RWPE1 (cell line): ENCODE results near the gene DNAJB1.
"Not testable (repeated sequence)": the region's sequence is repeated elsewhere in the genome, so short reads cannot be mapped to it uniquely, and the experiment has no call there.

Source experiments
- CTCF ChIA-PET: fragments of 350-600 bp; sonication (Branson Sonifier 250); formaldehyde crosslinking; extraction: SDS; loops from one replicate; lab custom pipeline; 2021; lab: Yijun Ruan, JAX
- POLR2A ChIA-PET: fragments of 400-600 bp; formaldehyde crosslinking; extraction: SDS; loops from one replicate; lab custom pipeline; 2020; ENCODE audit warnings: antibody characterized with exemption; ENCODE audit not compliant: low non-redundant PET; lab: Yijun Ruan, JAX
- DNase-seq: peaks from one replicate; pipeline ENCODE4 v3.0.0; 2012; ENCODE audit warnings: low spot score
- H3K27ac ChIP-seq: fragments of 450-650 bp; 2 replicates; pipeline ENCODE4 v1.5.1; 2017
- TF ChIP-seq, protein P1 (sequence below): fragments of 450-650 bp; conservative IDR thresholded peaks from 2 replicates; pipeline ENCODE4 v1.5.1; 2017; ENCODE audit warnings: low read depth, mild to moderate bottlenecking

DNAJB1 gene

DNA sequence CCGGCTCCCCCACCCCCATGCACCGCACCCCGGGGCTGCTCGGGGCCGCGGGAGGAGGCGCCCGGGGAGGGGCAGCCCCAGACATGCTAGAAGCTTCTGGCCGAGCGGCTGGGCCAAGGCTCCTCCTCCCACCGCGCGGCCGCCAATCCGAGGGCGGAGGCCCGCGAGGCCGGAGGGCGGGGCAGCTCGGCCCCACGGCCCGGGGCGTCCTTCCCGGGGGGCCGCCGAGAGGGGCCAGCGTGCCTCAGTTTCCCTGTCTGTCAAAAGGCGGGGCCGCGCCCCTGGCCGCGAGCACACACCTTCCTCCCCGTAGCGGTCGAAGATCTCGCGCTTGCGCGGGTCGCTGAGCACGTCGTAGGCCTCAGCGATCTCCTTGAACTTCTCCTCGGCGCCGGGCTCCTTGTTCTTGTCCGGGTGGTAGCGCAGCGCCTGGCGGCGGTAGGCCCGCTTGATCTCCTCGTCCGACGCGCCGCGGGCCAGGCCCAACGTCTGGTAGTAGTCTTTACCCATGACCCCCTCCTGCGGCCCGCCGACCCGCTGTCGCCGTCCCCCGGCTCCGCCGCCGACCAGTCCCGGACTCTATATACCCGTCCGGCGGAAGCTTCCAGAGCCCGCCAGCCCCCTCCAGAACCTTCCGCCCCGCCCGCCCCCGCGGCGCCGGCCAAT, at the start of gene DNAJB1:
TSS of gene DNAJB1 (minus strand) at position 558 of the 666 bp plus-strand sequence. CDS start at position 510, 48 bp downstream.
- DNase-seq, result peak; percentile 83
- CTCF ChIA-PET, result interaction anchor here (0.9 to 1.9 kb wide), 4 partner anchors 13 to 39 kb away, joined by 3 to 7 read pairs (median 4); no protein-coding TSS in a partner anchor

DNA sequence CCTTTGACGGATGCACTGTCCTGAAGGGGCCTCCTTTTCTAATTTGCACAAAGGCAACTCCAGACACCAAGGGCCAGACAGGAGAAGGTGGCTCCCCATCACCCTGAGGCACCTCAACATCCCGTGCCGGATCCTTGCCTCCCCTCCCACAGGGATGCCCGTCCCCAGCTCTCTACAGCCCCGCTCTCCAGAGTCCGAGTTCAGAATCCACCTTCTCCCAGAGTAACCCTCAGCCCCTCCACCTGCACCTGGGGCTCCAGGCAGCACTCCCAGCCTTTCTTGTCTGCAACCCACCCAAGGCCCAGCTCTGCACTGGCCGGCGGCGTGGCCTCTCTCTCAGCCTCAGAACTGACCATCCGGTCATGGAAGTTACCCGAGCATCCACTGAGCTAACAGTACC, 48.9 kb upstream of the DNAJB1 start:
- peak overlapping the region; percentile 100 for H3K27ac ChIP-seq
- ChIA-PET POLR2A (no interaction called here), CTCF (no interaction called here)
- no peak for DNase-seq
- TF ChIP-seq, protein P1, sequence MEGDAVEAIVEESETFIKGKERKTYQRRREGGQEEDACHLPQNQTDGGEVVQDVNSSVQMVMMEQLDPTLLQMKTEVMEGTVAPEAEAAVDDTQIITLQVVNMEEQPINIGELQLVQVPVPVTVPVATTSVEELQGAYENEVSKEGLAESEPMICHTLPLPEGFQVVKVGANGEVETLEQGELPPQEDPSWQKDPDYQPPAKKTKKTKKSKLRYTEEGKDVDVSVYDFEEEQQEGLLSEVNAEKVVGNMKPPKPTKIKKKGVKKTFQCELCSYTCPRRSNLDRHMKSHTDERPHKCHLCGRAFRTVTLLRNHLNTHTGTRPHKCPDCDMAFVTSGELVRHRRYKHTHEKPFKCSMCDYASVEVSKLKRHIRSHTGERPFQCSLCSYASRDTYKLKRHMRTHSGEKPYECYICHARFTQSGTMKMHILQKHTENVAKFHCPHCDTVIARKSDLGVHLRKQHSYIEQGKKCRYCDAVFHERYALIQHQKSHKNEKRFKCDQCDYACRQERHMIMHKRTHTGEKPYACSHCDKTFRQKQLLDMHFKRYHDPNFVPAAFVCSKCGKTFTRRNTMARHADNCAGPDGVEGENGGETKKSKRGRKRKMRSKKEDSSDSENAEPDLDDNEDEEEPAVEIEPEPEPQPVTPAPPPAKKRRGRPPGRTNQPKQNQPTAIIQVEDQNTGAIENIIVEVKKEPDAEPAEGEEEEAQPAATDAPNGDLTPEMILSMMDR, result no peak

More for the DNA sequence above, at the start of gene DNAJB1:
- H3K27ac ChIP-seq, result peak within 1 kb of the TSS; percentile 100
- POLR2A ChIA-PET, result interaction anchor here (0.5 to 2.3 kb wide), 18 partner anchors 8 to 1287 kb away, joined by 3 to 13 read pairs (median 4); partner anchors contain the start of gene GIPC1
- TF ChIP-seq, protein P1, result no peak

DNA sequence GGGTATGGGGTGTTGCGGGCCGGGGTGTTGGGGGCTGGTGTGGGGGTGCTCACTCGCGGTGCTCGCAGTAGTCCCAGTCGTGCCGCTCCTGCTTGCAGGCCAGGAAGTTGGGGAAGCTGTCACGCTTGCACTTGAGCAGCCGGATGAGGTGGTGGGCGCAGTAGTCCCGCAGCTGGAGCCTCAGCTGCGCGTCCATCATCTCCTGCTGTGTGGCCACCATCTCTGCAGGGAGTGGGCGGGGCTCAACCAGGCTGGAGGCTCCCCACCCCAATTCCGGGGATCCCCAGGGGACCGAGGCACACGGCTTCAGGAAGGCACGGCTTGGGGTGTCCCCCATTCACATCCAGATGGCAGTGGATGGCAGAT, 48.5 kb upstream of the DNAJB1 start:
- TF ChIP-seq, protein P1, result no peak
- CTCF ChIA-PET, result no interaction called here
- peak overlapping the region; percentile 100 for H3K27ac ChIP-seq
- no peak for DNase-seq
- POLR2A ChIA-PET, result no interaction called here

DNA sequence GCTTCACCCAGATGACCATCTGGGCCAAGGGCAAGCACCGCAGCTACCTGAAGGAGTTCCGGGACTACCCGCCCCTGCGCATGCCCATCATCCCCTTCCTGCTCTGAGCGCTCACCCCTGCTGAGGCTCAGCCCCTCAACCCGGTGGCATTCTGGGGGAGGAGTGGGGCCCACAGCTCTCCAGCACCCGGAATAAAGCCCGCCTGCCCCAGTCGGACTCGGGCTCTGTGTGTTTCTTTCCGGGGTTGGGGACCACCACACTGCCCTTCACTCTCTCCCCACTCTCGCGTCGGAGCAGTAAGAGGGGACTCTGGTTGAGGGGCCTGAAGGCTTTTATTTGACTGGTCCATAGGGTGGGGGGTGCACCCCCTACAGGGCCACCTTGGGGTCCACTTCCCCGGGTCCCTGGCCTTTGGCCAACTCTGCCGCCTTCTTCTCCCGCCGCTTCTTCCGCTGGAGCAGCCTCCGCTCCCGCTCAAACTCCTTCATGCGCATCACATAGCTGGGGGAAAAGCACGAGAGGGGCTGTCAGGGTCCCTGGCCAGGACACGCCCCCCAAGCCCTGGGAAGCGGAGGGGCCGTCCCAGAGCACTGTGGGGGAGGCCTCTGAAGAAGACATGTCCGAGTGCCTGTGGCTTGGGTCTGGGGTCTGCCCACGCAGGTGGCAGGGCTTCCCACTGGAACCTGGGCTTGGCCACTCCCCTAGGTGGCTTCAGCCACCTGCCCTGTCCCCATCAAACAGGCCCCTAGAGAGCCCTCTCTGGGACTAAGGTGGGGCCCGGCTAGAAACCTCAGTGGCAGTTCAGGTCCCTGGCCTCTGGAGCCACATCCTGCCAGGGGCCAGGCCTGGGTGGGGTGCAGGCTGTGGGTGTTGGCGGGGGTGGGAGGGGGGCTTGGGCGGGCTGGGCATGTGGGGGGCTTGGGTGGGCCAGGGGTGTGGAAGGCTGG, 47.8 kb upstream of the DNAJB1 start:
- TF ChIP-seq, protein P1, result no peak
- ChIA-PET CTCF (no interaction called here), POLR2A (no interaction called here)
- peak overlapping the region; percentile 100 for H3K27ac ChIP-seq
- no peak for DNase-seq

DNA sequence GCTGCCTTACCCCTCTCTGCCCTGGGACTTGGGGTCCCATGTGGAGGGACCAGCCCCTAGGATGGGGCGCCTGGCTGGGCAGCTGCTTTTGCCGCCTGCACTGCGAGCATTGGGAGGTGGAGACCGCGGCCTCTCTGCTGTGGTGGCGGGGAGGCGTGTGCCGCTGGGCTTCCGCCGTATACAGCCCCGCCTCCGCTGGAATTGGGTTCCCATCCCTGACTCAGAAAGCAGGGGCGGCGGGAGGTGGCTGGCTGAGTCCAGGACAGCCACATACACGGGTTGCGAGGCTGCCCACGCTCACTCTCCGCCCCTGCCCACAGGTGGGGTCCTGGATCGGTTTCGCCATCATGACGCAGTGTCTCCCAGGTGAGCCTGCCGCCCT, 47.1 kb upstream of the DNAJB1 start:
- CTCF ChIA-PET, result interaction anchor here (0.7 kb wide), 1 partner anchor 483 kb away, joined by 3 read pairs; no protein-coding TSS in a partner anchor
- DNase-seq, result no peak
- peak overlapping the region; percentile 100 for H3K27ac ChIP-seq
- TF ChIP-seq, protein P1, result no peak
- POLR2A ChIA-PET, result no interaction called here

DNA sequence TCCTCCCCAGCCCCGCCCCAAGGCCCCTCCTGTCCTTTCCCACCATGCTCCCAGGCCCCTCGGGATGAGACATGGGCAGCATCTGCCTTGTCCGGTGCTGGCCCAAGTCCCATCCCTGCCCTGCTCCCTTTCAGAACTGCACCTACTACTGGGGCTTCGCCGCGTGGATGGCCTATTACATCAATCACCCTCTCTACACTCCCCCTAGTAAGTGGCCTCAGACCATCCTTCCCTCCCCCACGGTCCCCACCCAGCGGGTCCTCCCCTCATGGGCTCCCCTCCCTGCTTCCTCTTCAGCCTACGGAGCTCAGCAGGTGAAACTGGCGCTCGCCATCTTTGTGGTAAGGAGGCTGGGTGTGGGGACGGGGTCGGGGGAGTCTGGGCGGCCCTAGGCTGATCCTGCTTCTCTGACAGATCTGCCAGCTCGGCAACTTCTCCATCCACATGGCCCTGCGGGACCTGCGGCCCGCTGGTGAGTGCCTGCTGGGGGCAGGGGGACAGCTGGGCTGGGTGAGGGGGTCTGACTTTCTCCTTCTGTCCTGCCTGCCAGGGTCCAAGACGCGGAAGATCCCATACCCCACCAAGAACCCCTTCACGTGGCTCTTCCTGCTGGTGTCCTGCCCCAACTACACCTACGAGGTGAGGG, 46.6 kb upstream of the DNAJB1 start:
- DNase-seq, POLR2A ChIA-PET: not testable (repeated sequence)
- CTCF ChIA-PET, result interaction anchor here (0.7 kb wide), 1 partner anchor 482 kb away, joined by 3 read pairs; no protein-coding TSS in a partner anchor
- H3K27ac ChIP-seq, result peak overlapping the region; percentile 100
